Neural cell (in vitro differentiated cells): ENCODE measurements around the gene ZNRF4. TPM values are rescaled to one million over a fixed set of nuclear protein-coding genes. Genes with fewer than 3 reads are reported as not detected.

Experiments
- H2AFZ ChIP-seq: fragments of 200-600, 300-800 bp; sonication (generic), shearing (Covaris generic); 2 replicates; pipeline ENCODE4 v1.6.0; 2014; ENCODE audit warnings: low read depth, mild to moderate bottlenecking, antibody characterized with exemption, low read length, moderate library complexity
- H3F3A ChIP-seq: fragments of 200-600 bp; shearing (Covaris generic); 2 replicates; pipeline ENCODE4 v1.6.1; 2016; ENCODE audit warnings: mild to moderate bottlenecking, moderate library complexity, mixed read lengths, antibody characterized with exemption, low read length; ENCODE audit not compliant: insufficient read depth, poor library complexity, severe bottlenecking
- H3K27ac ChIP-seq: fragments of 200-600, 300-800 bp; sonication (generic), shearing (Covaris generic); 2 replicates; pipeline ENCODE4 v1.5.1; 2014; ENCODE audit warnings: mild to moderate bottlenecking, low read length, moderate library complexity
- H3K27me3 ChIP-seq: fragments of 300-800, 200-600 bp; sonication (generic), shearing (Covaris generic); 2 replicates; pipeline ENCODE4 v1.6.0; 2014; ENCODE audit warnings: mild to moderate bottlenecking, low read depth, low read length, moderate library complexity; ENCODE audit not compliant: insufficient read depth
- H3K36me3 ChIP-seq: fragments of 300-800, 200-600 bp; sonication (generic), shearing (Covaris generic); 2 replicates; pipeline ENCODE4 v1.5.1; 2014; ENCODE audit warnings: mild to moderate bottlenecking, antibody characterized with exemption, low read length, moderate library complexity; ENCODE audit not compliant: insufficient read depth
- H3K4me2 ChIP-seq: fragments of 300-800, 200-600 bp; sonication (generic), shearing (Covaris generic); 2 replicates; pipeline ENCODE4 v1.6.0; 2014; ENCODE audit warnings: mild to moderate bottlenecking, low read length
- H3K4me3 ChIP-seq: fragments of 300-800, 200-600 bp; sonication (generic), shearing (Covaris generic); 2 replicates; pipeline ENCODE4 v1.5.1; 2014; ENCODE audit warnings: mild to moderate bottlenecking, low read length, moderate library complexity
- H3K79me2 ChIP-seq: fragments of 200-600 bp; shearing (Covaris generic); replicated peaks from 2 replicates; pipeline ENCODE4 v1.6.0; 2014; ENCODE audit warnings: mild to moderate bottlenecking, low read length, moderate library complexity; ENCODE audit not compliant: insufficient read depth
- H3K9ac ChIP-seq: fragments of 300-800, 200-600 bp; sonication (generic), shearing (Covaris generic); 2 replicates; pipeline ENCODE4 v1.6.1; 2016; ENCODE audit warnings: mild to moderate bottlenecking, low read length, mixed read lengths
- H3K9me2 ChIP-seq: fragments of 200-600 bp; shearing (Covaris generic); 2 replicates; pipeline ENCODE4 v1.6.1; 2016; ENCODE audit warnings: mild to moderate bottlenecking, low read length, mixed read lengths; ENCODE audit not compliant: insufficient read depth
- H3K9me3 ChIP-seq: fragments of 200-600, 300-800 bp; sonication (generic), shearing (Covaris generic); 2 replicates; pipeline ENCODE4 v1.6.1; 2016; ENCODE audit warnings: mild to moderate bottlenecking, mixed run types, low read length, moderate library complexity, mixed read lengths
- H4K20me1 ChIP-seq: fragments of 200-600 bp; shearing (Covaris generic); 2 replicates; pipeline ENCODE4 v1.6.1; 2016; ENCODE audit warnings: mild to moderate bottlenecking, mixed run types; ENCODE audit not compliant: insufficient read depth
- CTCF ChIP-seq: fragments of 450-650 bp; IDR thresholded peaks from 2 replicates; pipeline ENCODE4 v1.5.1; 2014; ENCODE audit warnings: antibody characterized with exemption, mild to moderate bottlenecking, moderate library complexity; ENCODE audit not compliant: poor library complexity, severe bottlenecking
- EP300 ChIP-seq: fragments of 450-650 bp; conservative IDR thresholded peaks from 2 replicates; pipeline ENCODE4 v1.6.1; 2014; ENCODE audit warnings: antibody characterized with exemption, mild to moderate bottlenecking, moderate library complexity; ENCODE audit not compliant: poor library complexity, severe bottlenecking
- EZH2 ChIP-seq: fragments of 200-600, 300-800 bp; shearing (Covaris generic), sonication (generic); IDR thresholded peaks from 2 replicates; pipeline ENCODE4 v1.6.1; 2014; ENCODE audit warnings: antibody characterized with exemption, low read length, borderline replicate concordance, mild to moderate bottlenecking; ENCODE audit not compliant: insufficient read depth, poor library complexity, severe bottlenecking
- MXI1 ChIP-seq: fragments of 450-650 bp; conservative IDR thresholded peaks from 2 replicates; pipeline ENCODE4 v1.6.1; 2014; ENCODE audit warnings: antibody characterized with exemption, mild to moderate bottlenecking; ENCODE audit not compliant: poor library complexity, severe bottlenecking
- POLR2AphosphoS5 ChIP-seq: IDR thresholded peaks from 2 replicates; pipeline ENCODE4 v1.6.1; 2012
- RAD21 ChIP-seq: fragments of 450-650 bp; conservative IDR thresholded peaks from 2 replicates; pipeline ENCODE4 v1.6.1; 2014; ENCODE audit warnings: antibody characterized with exemption, mild to moderate bottlenecking, moderate library complexity
- REST ChIP-seq: IDR thresholded peaks from 2 replicates; pipeline ENCODE4 v1.6.1; 2012; ENCODE audit warnings: borderline replicate concordance
- SMC3 ChIP-seq: fragments of 450-650 bp; conservative IDR thresholded peaks from 2 replicates; pipeline ENCODE4 v1.6.1; 2014; ENCODE audit warnings: antibody characterized with exemption, mild to moderate bottlenecking, moderate library complexity; ENCODE audit not compliant: poor library complexity
- TAF1 ChIP-seq: IDR thresholded peaks from 2 replicates; pipeline ENCODE4 v1.6.1; 2012; ENCODE audit warnings: low read depth
- polyA plus RNA-seq: library from polyadenylated mRNA; depleted of rRNA; stranded (reverse); fragments of >200 nt; gene quantifications from 2 replicates; pipeline ENCODE4 v1.2.3, GENCODE V29; 2014

ZNRF4 gene
- polyA plus RNA-seq, 1 donor from 2014 or later = not detected

- Histone ChIP-seq H3K4me2 (no peak overlapping the region), H3K79me2 (no peaks in the 10 kb centered on the region), H4K20me1 (no peaks in the 10 kb centered on the region), H2AFZ (no peak overlapping the region), H3K27me3 (no peaks in the 10 kb centered on the region), H3K27ac (no peak overlapping the region), H3K4me3 (no peak overlapping the region), H3K9me2 (no peaks in the 10 kb centered on the region), H3K9ac (no peak overlapping the region), H3K9me3 (no peaks in the 10 kb centered on the region), H3F3A (no peaks in the 10 kb centered on the region), H3K36me3 (no peaks in the 10 kb centered on the region)
- TF ChIP-seq CTCF = no peak
- no peak for TF ChIP-seq EZH2
- no peak for TF ChIP-seq RAD21
- TF ChIP-seq MXI1 = no peak
- no peak for TF ChIP-seq TAF1
- TF ChIP-seq SMC3 = no peak
- TF ChIP-seq POLR2AphosphoS5 = no peak
- no peak for TF ChIP-seq REST
- TF ChIP-seq EP300 = no peak
Measured at GRCh38 chr19:5445071-5445470, 10.1 kb upstream of the ZNRF4 start.

GRCh38 chr19:5445561-5446055 lies 9.6 kb upstream of the ZNRF4 start:
- Histone ChIP-seq H3K9me3 (no peaks in the 10 kb centered on the region), H2AFZ (no peak overlapping the region), H3K4me3 (no peak overlapping the region), H3K4me2 (no peak overlapping the region), H3K36me3 (no peaks in the 10 kb centered on the region), H3K9me2 (no peaks in the 10 kb centered on the region), H3F3A (no peaks in the 10 kb centered on the region), H4K20me1 (no peaks in the 10 kb centered on the region), H3K27ac (no peak overlapping the region), H3K27me3 (no peaks in the 10 kb centered on the region), H3K79me2 (no peaks in the 10 kb centered on the region), H3K9ac (no peak overlapping the region)
- TF ChIP-seq TAF1 = no peak
- TF ChIP-seq RAD21 = no peak
- TF ChIP-seq POLR2AphosphoS5 = no peak
- TF ChIP-seq REST = no peak
- no peak for TF ChIP-seq CTCF
- no peak for TF ChIP-seq EZH2
- no peak for TF ChIP-seq MXI1
- no peak for TF ChIP-seq EP300
- TF ChIP-seq SMC3 = no peak
